Measurements from ENCODE around the gene DMD.

- TF ChIP-seq CTCF (conservative IDR thresholded peaks at IDR 0.05 in 1 of 2, IDR thresholded peaks at IDR 0.05 in 1 of 2; ENCODE audit: low read depth in 1 of 2, low read length in 2 of 2) (no peak), EZH2 (IDR thresholded peaks at IDR 0.05; ENCODE audit: low read length, missing control alignments) (no peak)
These were observed 1910.1 kb downstream of the DMD start for GRCh38 chrX:31301203-31301602.
